AG09319 (cell line): ENCODE data around the gene ITGBL1.

Experiments used
- DNase-seq: peaks from one replicate; pipeline ENCODE4 v3.0.0-alpha.2; 2010; ENCODE audit warnings: low read depth; ENCODE audit errors: extremely low read depth
- CTCF ChIP-seq: IDR thresholded peaks from 2 replicates; pipeline ENCODE4 v1.5.1; 2011; ENCODE audit warnings: low read depth, mild to moderate bottlenecking, inconsistent platforms, low read length, moderate library complexity

ITGBL1 gene

GRCh38 chr13:101627556-101627943 lies 175.1 kb downstream of the ITGBL1 start:
- no peak for DNase-seq
- no peak for TF ChIP-seq CTCF

- no peak for TF ChIP-seq CTCF
- no peak for DNase-seq
These were observed 176.4 kb downstream of the ITGBL1 start for GRCh38 chr13:101628900-101629299.

- TF ChIP-seq CTCF: no peak
- DNase-seq: no peak
These were observed 178.9 kb downstream of the ITGBL1 start for GRCh38 chr13:101631395-101631794.

DNA sequence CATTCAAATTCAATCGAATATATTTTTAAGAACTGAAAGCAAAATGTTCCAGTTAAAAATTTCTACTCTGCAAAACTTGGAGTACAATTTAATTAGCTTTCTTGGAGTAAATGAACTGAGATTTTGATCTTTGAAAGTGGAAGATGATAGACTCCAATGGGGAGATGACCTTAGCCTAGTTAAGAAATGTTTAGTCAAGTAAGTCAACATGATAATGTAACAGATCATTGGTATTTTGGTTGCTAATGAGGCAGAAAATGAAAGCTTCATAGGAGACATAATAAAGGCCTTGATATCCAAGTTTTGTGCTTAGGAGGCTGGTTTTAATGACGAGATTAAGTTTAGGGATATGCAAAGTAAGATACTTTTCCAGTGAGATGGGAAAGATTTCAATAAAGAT lies 181.7 kb downstream of the ITGBL1 start:
- no peak for TF ChIP-seq CTCF
- no peak for DNase-seq

- no peak for DNase-seq
- no peak for TF ChIP-seq CTCF
These were observed 187.2 kb downstream of the ITGBL1 start for GRCh38 chr13:101639711-101640110.

DNA sequence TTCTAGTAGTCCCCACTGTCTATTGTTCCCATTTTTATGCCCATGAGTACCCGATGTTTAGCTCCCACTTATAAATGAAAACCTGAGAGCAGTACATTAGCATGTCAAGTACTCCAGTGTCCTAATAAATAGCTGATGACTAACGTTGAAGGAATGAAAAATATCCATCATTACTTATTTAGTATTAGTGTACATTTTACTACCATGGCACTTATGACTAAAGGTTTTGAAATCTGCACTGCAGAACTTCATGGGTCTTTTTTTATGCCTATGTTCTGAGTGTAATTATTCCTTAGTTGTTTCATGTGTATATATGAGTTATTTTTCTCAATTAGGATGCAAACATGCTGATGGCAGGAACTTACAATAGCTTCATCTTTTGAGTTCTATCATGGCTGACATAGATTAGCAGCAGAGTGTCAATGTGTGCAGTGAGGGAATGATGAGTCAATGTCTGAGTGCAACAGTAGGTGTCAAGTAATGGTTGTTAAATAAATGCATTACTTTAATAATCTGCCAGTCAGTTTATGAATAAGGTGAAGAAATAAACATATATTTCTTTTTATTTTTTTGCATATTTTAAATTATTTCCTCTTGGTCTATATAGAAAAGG lies 188.4 kb downstream of the ITGBL1 start:
- no peak for DNase-seq
- no peak for TF ChIP-seq CTCF

DNA sequence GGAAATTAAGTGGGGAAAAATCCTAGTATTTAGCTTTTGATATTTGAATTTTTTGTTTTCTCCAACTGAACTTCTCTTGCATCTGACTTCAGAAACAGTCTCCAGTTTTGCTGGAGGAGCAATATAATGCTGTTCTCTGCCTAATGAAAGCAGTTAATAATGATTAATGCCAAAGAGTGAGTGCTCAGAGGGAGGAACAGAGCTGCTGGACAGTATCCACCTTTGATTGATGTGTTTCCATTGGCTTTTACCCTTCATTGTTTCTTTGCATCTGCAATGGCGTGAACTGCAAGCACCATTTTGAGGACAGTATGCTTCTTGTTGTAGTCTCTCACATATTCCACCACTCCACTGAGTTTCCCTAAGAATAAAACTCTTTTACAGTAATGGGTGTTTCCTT lies 193.4 kb downstream of the ITGBL1 start:
- TF ChIP-seq CTCF: no peak
- DNase-seq: no peak
